ENCODE results near the gene EXOC4.

DNA sequence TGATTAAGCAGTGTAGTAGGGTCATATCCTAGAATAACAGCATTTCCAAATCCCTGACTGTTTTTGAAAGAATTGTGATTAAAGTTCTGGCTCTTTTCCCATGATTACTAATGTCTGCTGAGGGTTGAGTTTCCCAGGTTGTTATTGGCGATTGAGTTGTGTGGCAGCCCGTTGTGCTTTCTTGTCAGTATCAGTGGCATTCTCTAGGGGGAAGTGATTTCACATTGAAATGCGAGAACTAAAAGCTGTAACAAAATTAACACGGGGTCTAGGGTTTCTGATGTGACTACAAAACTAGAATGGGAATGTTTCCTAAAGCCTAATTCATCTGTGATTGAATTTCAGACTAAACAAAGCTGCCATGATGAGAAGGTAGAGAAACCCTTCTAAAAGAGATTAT lies 349.4 kb downstream of the EXOC4 start:
- no peak for TF ChIP-seq SUZ12 (IDR thresholded peaks at IDR 0.05; ENCODE audit: extremely low read depth, insufficient read depth, insufficient read length)
- TF ChIP-seq ZNF274 (IDR thresholded peaks at IDR 0.05; ENCODE audit: low read depth, low read length), result no peak

Measured in NT2/D1 (cell line).